Stomach (tissue), 4 donors: Measurements from ENCODE around the gene ASPRV1.

Experiments used
- CTCF ChIP-seq, 7 experiments: fragments of 450-650 bp in 4 of 7; fragments of 200-600 bp in 3 of 7; sonication (generic) in 3 of 7; IDR thresholded peaks; one replicate each; pipeline ENCODE4 v1.5.1; 2016 to 2019; ENCODE audit warnings: antibody characterized with exemption in 7 of 7, control low read depth in 2 of 7, mild to moderate bottlenecking in 1 of 7
- EP300 ChIP-seq: sonication (generic); formaldehyde crosslinking; IDR thresholded peaks from one replicate; pipeline ENCODE4 v1.6.1; 2017; ENCODE audit warnings: antibody characterized with exemption
- POLR2AphosphoS5 ChIP-seq, 3 donors: sonication (generic); formaldehyde crosslinking; IDR thresholded peaks; one replicate each; pipeline ENCODE4 v1.6.1; 2016; ENCODE audit warnings: antibody characterized with exemption in 3 of 3

GRCh38 chr2:69952336-69953115 lies 8.9 kb downstream of the ASPRV1 start:
- TF ChIP-seq CTCF (IDR thresholded peaks at IDR 0.05) (no peak), POLR2AphosphoS5 (IDR thresholded peaks at IDR 0.05) (no peak), EP300 (no peak)
